ENCODE measurements around the gene TOPORS.
"Not testable (repeated sequence)": the region's sequence is repeated elsewhere in the genome, so short reads cannot be mapped to it uniquely, and the experiment has no call there.

TOPORS gene

GRCh38 chr9:32552172-32552872 is at the start of gene TOPORS, which contains the start of gene SMIM27:
Gene TOPORS (minus strand): TSS chr9:32552586. CDS start chr9:32552436, 150 bp downstream.
Gene SMIM27 (plus strand): TSS chr9:32552327. CDS start chr9:32552435, 108 bp downstream.
- DNase-seq (ENCODE audit: low read depth in 2 of 2) = peak; percentile 79 to 83

- DNase-seq (ENCODE audit: low read depth in 2 of 2) = not testable (repeated sequence)
These were observed 46.6 kb upstream of the TOPORS start for GRCh38 chr9:32599021-32599420.

DNA sequence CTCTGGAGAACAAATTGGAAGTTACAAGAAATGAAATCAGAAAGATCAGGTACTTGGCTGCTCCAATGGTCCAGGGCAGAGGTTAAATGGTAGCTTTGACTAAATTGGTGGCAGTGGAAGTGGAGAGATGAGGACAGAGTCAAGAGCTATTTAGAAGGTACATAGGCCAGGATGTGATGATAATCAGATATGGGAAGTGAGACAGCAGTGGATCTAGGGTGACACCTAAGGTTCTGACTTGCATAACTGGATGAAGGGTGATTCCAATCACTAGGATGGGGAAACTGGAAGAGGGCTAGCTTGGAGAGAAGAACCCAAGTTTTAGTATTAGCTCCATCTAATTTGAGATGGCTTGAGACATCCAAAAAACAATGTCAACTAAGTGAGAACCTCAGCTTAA is 44.5 kb upstream of the TOPORS start:
- DNase-seq (ENCODE audit: low read depth in 2 of 2) = no peak

- no peak for DNase-seq (ENCODE audit: low read depth in 2 of 2)
These were observed 43.9 kb upstream of the TOPORS start for GRCh38 chr9:32596096-32596865.

DNA sequence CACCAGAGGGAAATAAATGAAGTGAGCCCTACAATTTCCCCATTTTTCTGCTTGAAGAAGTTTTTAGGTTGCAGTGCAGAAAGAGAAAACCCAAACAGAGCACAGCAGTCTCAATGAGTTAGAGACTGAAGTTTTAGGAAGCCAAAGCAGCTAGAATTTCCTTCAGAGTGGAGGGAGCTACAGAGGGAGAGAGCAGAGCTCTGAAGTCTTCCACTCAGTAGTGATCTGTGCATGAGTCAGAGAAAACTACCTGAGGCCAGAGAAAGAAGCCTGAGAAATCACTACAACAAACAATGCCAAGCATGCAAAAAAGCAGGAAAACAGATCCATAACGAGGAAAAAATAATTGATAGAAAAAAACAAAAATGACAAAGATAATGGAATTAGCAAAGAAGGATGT is 38.5 kb upstream of the TOPORS start:
- DNase-seq (ENCODE audit: low read depth in 2 of 2) = no peak

GRCh38 chr9:32590476-32590875 is 38.1 kb upstream of the TOPORS start:
- DNase-seq (ENCODE audit: low read depth in 2 of 2) = no peak

- DNase-seq (ENCODE audit: low read depth in 2 of 2) = no peak
These were observed 36.8 kb upstream of the TOPORS start for GRCh38 chr9:32589083-32589723.

DNA sequence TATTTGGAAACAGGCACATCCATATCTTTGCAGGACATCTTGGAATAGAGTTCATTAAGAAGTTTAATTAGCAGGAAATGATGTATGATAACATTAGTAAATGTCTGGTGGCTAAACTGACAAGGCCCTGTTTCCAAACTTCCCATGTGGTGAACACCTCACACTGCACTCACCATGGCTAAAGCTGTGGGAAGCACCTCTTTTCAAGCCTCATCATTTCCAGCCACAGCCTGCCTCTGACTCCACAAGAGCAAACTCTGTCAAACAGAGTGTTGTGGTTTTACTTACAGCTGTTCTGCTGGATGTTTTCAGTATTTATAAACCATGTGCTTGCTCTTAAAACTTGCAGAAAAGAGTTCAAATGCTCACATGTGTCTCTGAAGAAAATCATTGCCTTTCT is 35.5 kb upstream of the TOPORS start:
- DNase-seq (ENCODE audit: low read depth in 2 of 2) = no peak

DNA sequence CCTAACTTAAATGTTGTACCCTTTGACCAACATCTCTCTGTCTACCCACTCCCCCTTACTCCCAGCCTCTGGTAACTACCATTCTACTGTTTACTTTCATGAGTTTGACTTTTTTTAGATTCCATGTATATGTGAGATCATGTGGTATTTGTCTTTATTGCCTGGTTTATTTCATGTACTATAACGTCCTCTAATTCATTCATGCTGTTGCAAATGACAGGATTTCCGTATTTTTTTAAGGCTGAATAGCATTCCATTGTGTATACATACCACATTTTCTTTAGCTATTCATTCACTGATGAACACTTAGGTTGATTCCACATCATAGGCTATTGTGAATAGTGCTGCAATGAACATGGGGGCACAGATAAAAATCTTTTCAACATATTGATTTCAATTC is 32.4 kb upstream of the TOPORS start:
- DNase-seq (ENCODE audit: low read depth in 2 of 2) = no peak

GRCh38 chr9:32581512-32582143 is 29.2 kb upstream of the TOPORS start:
- DNase-seq (ENCODE audit: low read depth in 2 of 2) = no peak

DNA sequence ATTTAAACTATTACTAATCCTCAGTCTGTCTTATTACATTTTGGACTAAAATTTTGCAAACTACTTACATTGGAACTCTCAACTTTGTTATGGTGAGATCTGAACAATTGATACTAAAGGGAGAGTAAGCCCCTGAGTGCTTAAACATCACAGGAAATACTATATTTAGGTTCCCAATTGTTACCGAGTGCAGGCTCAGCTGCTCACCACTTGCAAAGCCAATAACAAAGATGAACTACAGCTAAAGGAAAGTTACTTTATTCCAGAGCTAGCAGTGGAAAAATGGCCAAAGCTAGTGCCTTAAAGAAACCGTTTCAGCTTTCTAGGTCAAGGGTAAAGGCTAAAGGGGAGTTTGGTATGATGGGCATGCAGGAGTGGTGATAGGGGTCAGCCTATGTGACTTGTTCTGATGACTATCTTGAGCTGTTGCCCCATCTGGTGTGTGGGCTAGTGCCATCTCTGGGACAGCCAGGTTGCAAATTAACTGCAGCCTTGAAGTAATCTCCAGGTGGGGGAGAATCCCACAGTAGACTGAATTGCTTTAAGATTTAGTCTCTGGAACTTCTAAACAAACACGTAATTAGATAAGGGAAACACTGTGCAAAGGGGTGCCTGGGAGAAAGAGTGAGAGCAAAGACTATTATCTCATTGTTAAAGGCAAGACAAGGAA is 28.4 kb upstream of the TOPORS start:
- DNase-seq (ENCODE audit: low read depth in 2 of 2) = no peak

GRCh38 chr9:32579706-32580331 is 27.4 kb upstream of the TOPORS start:
- DNase-seq (ENCODE audit: low read depth in 2 of 2) = peak; percentile 56 to 75

GRCh38 chr9:32578976-32579375 is 26.6 kb upstream of the TOPORS start:
- no peak for DNase-seq (ENCODE audit: low read depth in 2 of 2)

GRCh38 chr9:32577316-32577715 is 24.9 kb upstream of the TOPORS start:
- no peak for DNase-seq (ENCODE audit: low read depth in 2 of 2)

- DNase-seq (ENCODE audit: low read depth in 2 of 2) = no peak
These were observed 22.5 kb upstream of the TOPORS start for GRCh38 chr9:32574858-32575257.

- DNase-seq (ENCODE audit: low read depth in 2 of 2) = no peak
These were observed 21.4 kb upstream of the TOPORS start for GRCh38 chr9:32573821-32574220.

DNA sequence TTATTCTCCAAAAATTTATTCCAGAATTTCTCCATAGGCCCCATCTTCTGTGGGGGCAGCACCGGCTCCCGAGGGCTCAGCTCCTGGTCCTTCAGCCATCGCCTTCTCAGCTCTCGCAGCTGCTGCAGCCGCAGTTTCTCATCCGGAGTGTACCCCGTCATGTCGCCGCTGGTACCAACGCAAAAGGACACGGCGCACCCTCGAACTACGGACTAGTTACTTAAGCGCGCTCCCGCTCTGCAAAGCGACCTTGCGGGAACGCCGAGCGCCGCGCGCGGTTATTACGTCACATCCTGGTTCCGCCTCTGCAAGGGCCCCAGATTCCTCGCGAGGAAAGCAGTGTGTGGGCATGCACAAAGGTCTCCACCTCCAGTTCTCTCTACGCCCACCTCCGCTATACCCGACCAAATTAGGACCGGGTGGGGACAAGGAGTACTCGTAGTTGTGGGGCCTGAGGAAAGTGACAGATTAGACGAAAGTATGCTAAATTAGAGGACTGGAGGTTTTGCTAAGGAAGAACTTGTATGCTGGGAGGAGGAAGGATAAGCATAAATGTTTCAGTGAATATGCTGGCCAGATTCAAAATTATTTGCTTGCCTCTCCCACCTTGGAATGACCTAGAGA is 20.6 kb upstream of the TOPORS start, which contains the start of gene NDUFB6:
Gene NDUFB6 (minus strand): TSS at position 260 of the 624 bp plus-strand sequence. CDS start 99 bp downstream, at position 161.
- DNase-seq (ENCODE audit: low read depth in 2 of 2) = peak; percentile 91 to 96

DNA sequence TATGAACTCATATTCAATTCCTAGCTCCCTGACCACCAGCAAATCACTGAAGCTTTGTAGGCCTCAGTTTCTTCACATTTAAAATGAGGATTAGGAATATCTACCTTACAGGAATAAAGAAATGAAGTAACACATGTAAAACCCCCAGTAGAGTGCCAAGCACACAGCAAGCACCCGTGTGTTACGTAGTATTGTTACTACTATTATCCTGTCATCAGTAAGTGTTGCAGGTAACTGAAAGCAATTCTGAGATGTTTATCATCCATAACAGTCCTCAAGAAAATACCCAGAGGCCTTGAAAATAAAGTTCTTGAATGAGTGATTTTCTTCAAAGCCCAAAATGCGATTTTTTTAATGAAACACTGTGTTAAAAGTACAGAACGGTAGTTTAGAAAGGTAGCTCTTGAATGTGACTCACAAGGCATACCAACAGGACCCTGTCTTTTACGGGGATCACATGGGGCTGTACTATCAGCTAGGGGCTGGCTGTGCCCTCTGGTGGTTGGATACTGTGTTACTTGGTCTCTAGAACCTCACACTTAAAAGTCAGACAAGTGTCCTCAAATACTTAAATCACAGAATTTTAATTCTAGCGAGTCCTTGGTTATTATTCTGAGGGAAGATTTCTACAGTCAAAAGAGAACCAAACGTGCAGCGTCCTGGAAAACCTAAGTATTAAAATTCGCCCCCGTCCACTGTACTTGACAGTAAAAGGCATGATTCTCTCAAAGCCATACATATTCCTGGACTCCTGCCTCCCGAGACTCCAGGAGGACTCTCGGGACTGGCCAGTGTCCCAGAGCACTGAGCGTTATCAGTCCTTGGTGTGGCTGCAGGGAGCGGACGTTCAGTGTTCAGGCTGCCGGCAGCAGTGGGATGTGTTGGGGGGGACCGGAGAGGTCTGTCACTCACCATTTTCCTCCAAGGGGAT is 19.8 kb upstream of the TOPORS start:
- DNase-seq (ENCODE audit: low read depth in 2 of 2) = peak; percentile 40 to 55

- no peak for DNase-seq (ENCODE audit: low read depth in 2 of 2)
These were observed 17.9 kb upstream of the TOPORS start for GRCh38 chr9:32570262-32570661.
